Neural cell (in vitro differentiated cells): ENCODE data around the gene CYP2W1.

Experiments used
- CTCF ChIP-seq: fragments of 450-650 bp; IDR thresholded peaks from 2 replicates; pipeline ENCODE4 v1.5.1; 2014; ENCODE audit warnings: antibody characterized with exemption, mild to moderate bottlenecking, moderate library complexity; ENCODE audit not compliant: poor library complexity, severe bottlenecking
- EP300 ChIP-seq: fragments of 450-650 bp; conservative IDR thresholded peaks from 2 replicates; pipeline ENCODE4 v1.6.1; 2014; ENCODE audit warnings: antibody characterized with exemption, mild to moderate bottlenecking, moderate library complexity; ENCODE audit not compliant: poor library complexity, severe bottlenecking
- EZH2 ChIP-seq: fragments of 200-600, 300-800 bp; shearing (Covaris generic), sonication (generic); IDR thresholded peaks from 2 replicates; pipeline ENCODE4 v1.6.1; 2014; ENCODE audit warnings: antibody characterized with exemption, low read length, borderline replicate concordance, mild to moderate bottlenecking; ENCODE audit not compliant: insufficient read depth, poor library complexity, severe bottlenecking
- POLR2AphosphoS5 ChIP-seq: IDR thresholded peaks from 2 replicates; pipeline ENCODE4 v1.6.1; 2012
- SMC3 ChIP-seq: fragments of 450-650 bp; conservative IDR thresholded peaks from 2 replicates; pipeline ENCODE4 v1.6.1; 2014; ENCODE audit warnings: antibody characterized with exemption, mild to moderate bottlenecking, moderate library complexity; ENCODE audit not compliant: poor library complexity
- TAF1 ChIP-seq: IDR thresholded peaks from 2 replicates; pipeline ENCODE4 v1.6.1; 2012; ENCODE audit warnings: low read depth
- TF ChIP-seq, protein P1 (sequence below): IDR thresholded peaks from 2 replicates; pipeline ENCODE4 v1.6.1; 2012; ENCODE audit warnings: borderline replicate concordance

GRCh38 chr7:972676-973309, 10.2 kb upstream of the CYP2W1 start:
- TF ChIP-seq EZH2 (no peak), CTCF (no peak), TAF1 (no peak), POLR2AphosphoS5 (no peak), SMC3 (no peak), EP300 (no peak)
- TF ChIP-seq, protein P1, sequence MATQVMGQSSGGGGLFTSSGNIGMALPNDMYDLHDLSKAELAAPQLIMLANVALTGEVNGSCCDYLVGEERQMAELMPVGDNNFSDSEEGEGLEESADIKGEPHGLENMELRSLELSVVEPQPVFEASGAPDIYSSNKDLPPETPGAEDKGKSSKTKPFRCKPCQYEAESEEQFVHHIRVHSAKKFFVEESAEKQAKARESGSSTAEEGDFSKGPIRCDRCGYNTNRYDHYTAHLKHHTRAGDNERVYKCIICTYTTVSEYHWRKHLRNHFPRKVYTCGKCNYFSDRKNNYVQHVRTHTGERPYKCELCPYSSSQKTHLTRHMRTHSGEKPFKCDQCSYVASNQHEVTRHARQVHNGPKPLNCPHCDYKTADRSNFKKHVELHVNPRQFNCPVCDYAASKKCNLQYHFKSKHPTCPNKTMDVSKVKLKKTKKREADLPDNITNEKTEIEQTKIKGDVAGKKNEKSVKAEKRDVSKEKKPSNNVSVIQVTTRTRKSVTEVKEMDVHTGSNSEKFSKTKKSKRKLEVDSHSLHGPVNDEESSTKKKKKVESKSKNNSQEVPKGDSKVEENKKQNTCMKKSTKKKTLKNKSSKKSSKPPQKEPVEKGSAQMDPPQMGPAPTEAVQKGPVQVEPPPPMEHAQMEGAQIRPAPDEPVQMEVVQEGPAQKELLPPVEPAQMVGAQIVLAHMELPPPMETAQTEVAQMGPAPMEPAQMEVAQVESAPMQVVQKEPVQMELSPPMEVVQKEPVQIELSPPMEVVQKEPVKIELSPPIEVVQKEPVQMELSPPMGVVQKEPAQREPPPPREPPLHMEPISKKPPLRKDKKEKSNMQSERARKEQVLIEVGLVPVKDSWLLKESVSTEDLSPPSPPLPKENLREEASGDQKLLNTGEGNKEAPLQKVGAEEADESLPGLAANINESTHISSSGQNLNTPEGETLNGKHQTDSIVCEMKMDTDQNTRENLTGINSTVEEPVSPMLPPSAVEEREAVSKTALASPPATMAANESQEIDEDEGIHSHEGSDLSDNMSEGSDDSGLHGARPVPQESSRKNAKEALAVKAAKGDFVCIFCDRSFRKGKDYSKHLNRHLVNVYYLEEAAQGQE = no peak
